ENCODE data around the gene TTYH2. TPM values are rescaled to one million over a fixed set of nuclear protein-coding genes. Genes with fewer than 3 reads are reported as not detected.

TTYH2 gene
- total and polyA plus RNA-seq, 2 donors (not counting 1 experiment from before 2014, with no cell fraction given) = 3.0 to 3.1 TPM

- Histone ChIP-seq H2AFZ (ENCODE audit: insufficient read depth, low read depth, low read length, poor library complexity, severe bottlenecking) (no peak overlapping the region), H3K4me1 (ENCODE audit: control insufficient read depth in 2 of 2, insufficient read depth in 2 of 2, low read length in 2 of 2) (no peaks in the 10 kb centered on the region), H3K4me3 (ENCODE audit: control extremely low read depth in 1 of 5, extremely low read depth in 1 of 5, insufficient read depth in 1 of 5, low read depth in 2 of 5, low read length in 4 of 5) (no peak overlapping the region), H3K27me3 (replicated peaks in 1 of 4; ENCODE audit: control extremely low read depth in 1 of 4, control insufficient read depth in 3 of 4, insufficient read depth in 4 of 4, low read length in 3 of 4) (no peaks in the 10 kb centered on the region), H3K9ac (ENCODE audit: low read length) (no peak overlapping the region), H3K4me2 (replicated peaks; ENCODE audit: low read depth, low read length, poor library complexity, severe bottlenecking) (no peak overlapping the region), H3K36me3 (replicated peaks in 1 of 2; ENCODE audit: control extremely low read depth in 1 of 2, control insufficient read depth in 1 of 2, extremely low read depth in 1 of 2, insufficient read depth in 2 of 2, low read length in 1 of 2) (no peaks in the 10 kb centered on the region), H4K20me1 (ENCODE audit: control insufficient read depth, insufficient read depth, low read length, poor library complexity, severe bottlenecking) (no peaks in the 10 kb centered on the region), H3K79me2 (ENCODE audit: control insufficient read depth, insufficient read depth, low read length) (no peaks in the 10 kb centered on the region), H3K9me3 (ENCODE audit: control extremely low read depth in 1 of 3, control insufficient read depth in 2 of 3, insufficient read depth in 1 of 3, low read length in 2 of 3) (no peaks in the 10 kb centered on the region), H3K27ac (ENCODE audit: low read length in 2 of 2) (no peak overlapping the region)
- 91% methylated on average over 13 of the region's 13 CpGs for WGBS (ENCODE audit: insufficient coverage)
- POLR2A ChIA-PET = no interaction called here
- Mint-ChIP-seq H3K4me1 (no peaks in the 10 kb centered on the region), H3K4me3 (no peak overlapping the region), H3K27ac (no peak overlapping the region), H3K9me3 (ENCODE audit: insufficient read depth) (no peaks in the 10 kb centered on the region), H3K27me3 (no peaks in the 10 kb centered on the region)
- intact Hi-C loops (cut with micrococcal nuclease) = no loop called here
- DNase-seq (no peak), ATAC-seq (ENCODE audit: low read depth) (no peak)
- TF ChIP-seq CTCF (IDR thresholded peaks at IDR 0.05) = no peak
- no peak for TF ChIP-seq EZH2 (IDR thresholded peaks at IDR 0.05; ENCODE audit: borderline replicate concordance, insufficient read depth, low read depth, low read length, poor library complexity, severe bottlenecking)
- CTCF ChIA-PET = no interaction called here
Measured at GRCh38 chr17:74243013-74243755, 29.8 kb downstream of the TTYH2 start.

GRCh38 chr17:74244128-74244527 is 30.8 kb downstream of the TTYH2 start:
- H3K27ac Mint-ChIP-seq = no peak overlapping the region
- H3K27me3 ChIP-seq (replicated peaks in 1 of 4; ENCODE audit: control extremely low read depth in 1 of 4, control insufficient read depth in 3 of 4, insufficient read depth in 4 of 4, low read length in 3 of 4) = no peaks in the 10 kb centered on the region

More at GRCh38 chr17:74244128-74244527, 30.8 kb downstream of the TTYH2 start:
- Histone ChIP-seq H4K20me1 (ENCODE audit: control insufficient read depth, insufficient read depth, low read length, poor library complexity, severe bottlenecking) (no peaks in the 10 kb centered on the region), H3K9ac (ENCODE audit: low read length) (no peak overlapping the region), H2AFZ (ENCODE audit: insufficient read depth, low read depth, low read length, poor library complexity, severe bottlenecking) (no peak overlapping the region), H3K27ac (ENCODE audit: low read length in 2 of 2) (no peak overlapping the region), H3K4me2 (replicated peaks; ENCODE audit: low read depth, low read length, poor library complexity, severe bottlenecking) (no peak overlapping the region), H3K4me3 (ENCODE audit: control extremely low read depth in 1 of 5, extremely low read depth in 1 of 5, insufficient read depth in 1 of 5, low read depth in 2 of 5, low read length in 4 of 5) (no peak overlapping the region), H3K4me1 (ENCODE audit: control insufficient read depth in 2 of 2, insufficient read depth in 2 of 2, low read length in 2 of 2) (no peaks in the 10 kb centered on the region), H3K36me3 (replicated peaks in 1 of 2; ENCODE audit: control extremely low read depth in 1 of 2, control insufficient read depth in 1 of 2, extremely low read depth in 1 of 2, insufficient read depth in 2 of 2, low read length in 1 of 2) (no peaks in the 10 kb centered on the region), H3K9me3 (ENCODE audit: control extremely low read depth in 1 of 3, control insufficient read depth in 2 of 3, insufficient read depth in 1 of 3, low read length in 2 of 3) (no peaks in the 10 kb centered on the region), H3K79me2 (ENCODE audit: control insufficient read depth, insufficient read depth, low read length) (no peaks in the 10 kb centered on the region)
- H3K4me3 Mint-ChIP-seq = no peak overlapping the region
- H3K4me1 Mint-ChIP-seq = no peaks in the 10 kb centered on the region
- ChIA-PET CTCF (no interaction called here), POLR2A (no interaction called here)
- H3K27me3 Mint-ChIP-seq = no peaks in the 10 kb centered on the region
- TF ChIP-seq CTCF (IDR thresholded peaks at IDR 0.05) = no peak
- H3K9me3 Mint-ChIP-seq (ENCODE audit: insufficient read depth) = no peaks in the 10 kb centered on the region
- ATAC-seq (ENCODE audit: low read depth) (no peak), DNase-seq (no peak)
- intact Hi-C loops (cut with micrococcal nuclease) = no loop called here
- 97% methylated on average over 10 of the region's 10 CpGs for WGBS (ENCODE audit: insufficient coverage)
